Measurements from ENCODE around the gene DNM3.

Gene DNM3

DNA sequence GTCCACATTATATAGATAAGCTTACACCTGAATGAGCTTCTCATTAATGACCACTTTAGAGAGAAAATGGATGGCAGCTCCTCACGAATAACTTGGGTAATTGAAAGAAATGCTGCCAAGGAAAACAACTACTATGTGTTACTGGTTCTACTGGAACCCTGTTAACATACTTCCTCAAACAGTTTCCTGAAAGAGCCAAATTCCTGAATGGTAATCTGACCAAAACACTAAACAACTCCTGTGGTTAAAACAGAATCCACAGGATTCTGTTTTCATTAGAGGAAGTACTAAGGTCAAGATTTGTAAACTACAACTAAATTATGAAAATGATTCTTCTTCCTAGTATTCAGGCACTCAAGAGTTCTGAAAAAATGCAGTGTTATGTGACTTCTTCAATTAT, 107.2 kb downstream of the DNM3 start:
- Mint-ChIP-seq H3K36me3 (ENCODE audit: insufficient read depth) (no peaks in the 10 kb centered on the region), H3K27me3 (peaks cover 10% of the 10 kb centered on the region), H3K4me3 (no peak overlapping the region), H3K9me3 (no peaks in the 10 kb centered on the region), H3K27ac (ENCODE audit: low read depth) (no peak overlapping the region), H3K4me1 (no peaks in the 10 kb centered on the region)
- DNase-seq (ENCODE audit: low spot score in 2 of 2) (no peak), ATAC-seq (replicated peaks; ENCODE audit: extremely low read depth, poor library complexity, severe bottlenecking) (no peak)

DNA sequence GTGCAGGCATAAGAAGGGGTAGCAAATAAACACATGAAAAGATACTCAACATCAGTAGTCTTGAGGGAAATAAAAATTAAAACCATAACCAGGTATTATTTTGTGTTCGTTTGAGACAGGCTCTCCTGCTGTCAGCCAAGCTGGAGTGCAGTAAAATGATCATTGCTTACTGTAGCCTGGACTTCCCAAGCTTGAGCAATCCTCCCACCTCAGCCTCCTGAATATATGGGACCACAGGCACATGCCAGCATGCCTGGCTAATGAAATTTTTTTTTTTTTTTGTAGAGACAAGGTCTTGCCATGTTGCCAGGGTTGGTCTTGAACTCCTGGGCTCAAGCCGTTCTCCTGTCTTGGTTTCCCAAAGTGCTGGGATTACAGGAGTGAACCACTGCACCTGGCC, 108.0 kb downstream of the DNM3 start:
- no peak overlapping the region for H3K4me3 Mint-ChIP-seq
- H3K27ac Mint-ChIP-seq (ENCODE audit: low read depth) = no peak overlapping the region
- ATAC-seq (replicated peaks; ENCODE audit: extremely low read depth, poor library complexity, severe bottlenecking) (no peak), DNase-seq (ENCODE audit: low spot score in 2 of 2) (no peak)
- no peaks in the 10 kb centered on the region for H3K4me1 Mint-ChIP-seq
- H3K9me3 Mint-ChIP-seq = no peaks in the 10 kb centered on the region
- peaks cover 10% of the 10 kb centered on the region for H3K27me3 Mint-ChIP-seq
- no peaks in the 10 kb centered on the region for H3K36me3 Mint-ChIP-seq (ENCODE audit: insufficient read depth)

DNA sequence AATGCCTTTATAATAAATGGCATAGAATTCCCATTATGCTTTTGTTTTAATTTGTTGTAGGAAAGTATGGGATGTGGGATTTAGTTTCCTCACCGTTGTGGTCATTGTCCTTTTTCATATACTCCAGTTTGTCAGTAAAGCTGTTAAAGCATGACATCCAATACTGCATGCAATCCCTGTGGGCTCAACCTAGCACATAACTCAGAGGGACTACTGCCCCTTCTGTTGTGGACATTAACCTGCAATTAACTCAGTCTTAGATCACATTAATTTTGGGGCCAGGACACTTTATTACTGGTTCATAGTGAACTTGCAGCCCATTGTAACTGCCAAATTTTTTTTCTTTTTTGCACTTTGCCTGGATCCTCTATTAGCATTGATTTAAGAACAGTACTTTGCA, 112.5 kb downstream of the DNM3 start:
- ATAC-seq (replicated peaks; ENCODE audit: extremely low read depth, poor library complexity, severe bottlenecking) (no peak), DNase-seq (ENCODE audit: low spot score in 2 of 2) (no peak)
- Mint-ChIP-seq H3K27ac (ENCODE audit: low read depth) (no peak overlapping the region), H3K27me3 (peaks cover 10% of the 10 kb centered on the region), H3K4me1 (no peaks in the 10 kb centered on the region), H3K36me3 (ENCODE audit: insufficient read depth) (no peaks in the 10 kb centered on the region), H3K4me3 (no peak overlapping the region), H3K9me3 (no peaks in the 10 kb centered on the region)

GRCh38 chr1:171954361-171954760, 113.1 kb downstream of the DNM3 start:
- ATAC-seq (replicated peaks; ENCODE audit: extremely low read depth, poor library complexity, severe bottlenecking) = no peak
- no peaks in the 10 kb centered on the region for H3K9me3 Mint-ChIP-seq
- no peaks in the 10 kb centered on the region for H3K4me1 Mint-ChIP-seq
- H3K4me3 Mint-ChIP-seq = no peak overlapping the region
- no peak overlapping the region for H3K27ac Mint-ChIP-seq (ENCODE audit: low read depth)
- H3K27me3 Mint-ChIP-seq = peaks cover 10% of the 10 kb centered on the region
- no peak for DNase-seq (ENCODE audit: low spot score in 2 of 2)
- no peaks in the 10 kb centered on the region for H3K36me3 Mint-ChIP-seq (ENCODE audit: insufficient read depth)

GRCh38 chr1:171961861-171962260, 120.6 kb downstream of the DNM3 start:
- DNase-seq (ENCODE audit: low spot score in 2 of 2) = no peak
- no peak for ATAC-seq (replicated peaks; ENCODE audit: extremely low read depth, poor library complexity, severe bottlenecking)
- Mint-ChIP-seq H3K27me3 (peaks cover 10% of the 10 kb centered on the region), H3K4me3 (no peak overlapping the region), H3K4me1 (no peaks in the 10 kb centered on the region), H3K9me3 (no peaks in the 10 kb centered on the region), H3K36me3 (ENCODE audit: insufficient read depth) (no peaks in the 10 kb centered on the region), H3K27ac (ENCODE audit: low read depth) (no peak overlapping the region)

DNA sequence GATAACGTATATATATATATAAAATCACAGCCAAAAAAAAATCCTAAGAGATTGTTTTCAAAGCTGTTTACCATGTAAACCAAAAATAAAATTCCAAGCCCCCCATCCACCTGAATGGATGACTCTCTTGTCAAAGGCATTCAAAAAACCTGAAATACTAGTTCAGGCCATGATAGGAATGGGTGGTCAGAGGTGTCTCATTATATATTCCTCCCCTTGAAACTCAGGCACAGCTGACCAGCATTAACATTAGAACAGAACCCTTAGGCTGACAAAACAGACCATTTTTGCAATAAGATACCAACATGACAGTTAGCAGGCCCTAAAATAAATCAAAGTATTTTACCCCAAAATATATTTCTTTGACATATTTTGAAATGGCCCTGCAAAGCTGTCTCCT, 122.5 kb downstream of the DNM3 start:
- no peak for DNase-seq (ENCODE audit: low spot score in 2 of 2)
- peaks cover 11% of the 10 kb centered on the region for H3K27me3 Mint-ChIP-seq
- ATAC-seq (replicated peaks; ENCODE audit: extremely low read depth, poor library complexity, severe bottlenecking) = no peak
- no peak overlapping the region for H3K27ac Mint-ChIP-seq (ENCODE audit: low read depth)
- H3K9me3 Mint-ChIP-seq = no peaks in the 10 kb centered on the region
- H3K4me1 Mint-ChIP-seq = no peaks in the 10 kb centered on the region
- H3K36me3 Mint-ChIP-seq (ENCODE audit: insufficient read depth) = no peaks in the 10 kb centered on the region
- no peak overlapping the region for H3K4me3 Mint-ChIP-seq

GRCh38 chr1:171965777-171966176, 124.5 kb downstream of the DNM3 start:
- no peak overlapping the region for H3K27ac Mint-ChIP-seq (ENCODE audit: low read depth)
- H3K36me3 Mint-ChIP-seq (ENCODE audit: insufficient read depth) = no peaks in the 10 kb centered on the region
- H3K4me3 Mint-ChIP-seq = no peak overlapping the region
- peaks cover 22% of the 10 kb centered on the region for H3K27me3 Mint-ChIP-seq
- H3K4me1 Mint-ChIP-seq = no peaks in the 10 kb centered on the region
- ATAC-seq (replicated peaks; ENCODE audit: extremely low read depth, poor library complexity, severe bottlenecking) = no peak
- no peaks in the 10 kb centered on the region for H3K9me3 Mint-ChIP-seq
- no peak for DNase-seq (ENCODE audit: low spot score in 2 of 2)

GRCh38 chr1:171966426-171967220, 125.3 kb downstream of the DNM3 start:
- H3K36me3 Mint-ChIP-seq (ENCODE audit: insufficient read depth) = no peaks in the 10 kb centered on the region
- no peak for DNase-seq (ENCODE audit: low spot score in 2 of 2)
- H3K9me3 Mint-ChIP-seq = no peaks in the 10 kb centered on the region
- peaks cover 25% of the 10 kb centered on the region for H3K27me3 Mint-ChIP-seq
- no peak overlapping the region for H3K27ac Mint-ChIP-seq (ENCODE audit: low read depth)
- H3K4me3 Mint-ChIP-seq = no peak overlapping the region
- no peaks in the 10 kb centered on the region for H3K4me1 Mint-ChIP-seq
- ATAC-seq (replicated peaks; ENCODE audit: extremely low read depth, poor library complexity, severe bottlenecking) = no peak

DNA sequence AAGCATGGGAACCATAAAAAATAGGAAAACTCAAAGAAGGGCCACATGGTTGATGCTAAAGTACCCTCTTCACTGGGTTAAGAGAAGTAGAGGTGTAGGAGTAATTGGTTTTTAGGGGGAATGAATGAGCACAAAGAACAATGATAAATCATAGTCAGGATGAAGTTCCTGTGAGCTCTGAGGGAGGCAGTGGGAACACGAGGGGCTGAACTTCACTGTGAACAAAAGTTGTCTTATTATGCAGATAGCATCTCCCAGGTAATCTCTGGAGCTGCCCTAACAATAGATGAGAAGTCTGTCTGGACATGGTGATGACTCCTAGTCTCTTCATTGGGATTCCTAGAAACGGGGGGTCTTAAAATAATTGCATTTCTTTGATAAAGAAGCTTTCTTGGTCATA, 127.9 kb downstream of the DNM3 start:
- Mint-ChIP-seq H3K9me3 (no peaks in the 10 kb centered on the region), H3K36me3 (ENCODE audit: insufficient read depth) (no peaks in the 10 kb centered on the region), H3K4me3 (no peak overlapping the region), H3K4me1 (no peaks in the 10 kb centered on the region), H3K27ac (ENCODE audit: low read depth) (no peak overlapping the region), H3K27me3 (peaks cover 41% of the 10 kb centered on the region)
- DNase-seq (ENCODE audit: low spot score in 2 of 2) = no peak
- no peak for ATAC-seq (replicated peaks; ENCODE audit: extremely low read depth, poor library complexity, severe bottlenecking)

DNA sequence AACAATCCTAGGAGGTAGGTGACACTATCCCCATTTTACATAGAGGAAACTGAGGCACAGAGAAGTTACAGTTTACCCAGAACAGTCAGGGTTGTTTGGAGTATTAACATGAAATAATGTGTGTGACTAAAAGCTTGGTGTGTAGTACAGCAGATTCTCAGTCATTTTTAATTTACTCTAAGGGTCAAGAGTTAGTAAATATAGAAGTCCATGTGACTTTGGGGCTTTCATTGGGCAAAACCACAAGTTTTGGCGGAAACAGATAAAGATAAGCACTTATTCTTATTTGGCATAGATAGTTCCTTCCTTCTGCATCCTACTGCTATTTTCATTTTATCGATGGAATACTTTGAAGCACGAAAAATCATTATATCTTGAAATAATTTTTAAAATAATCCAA, 128.5 kb downstream of the DNM3 start:
- no peaks in the 10 kb centered on the region for H3K9me3 Mint-ChIP-seq
- peaks cover 41% of the 10 kb centered on the region for H3K27me3 Mint-ChIP-seq
- H3K4me1 Mint-ChIP-seq = no peaks in the 10 kb centered on the region
- DNase-seq (ENCODE audit: low spot score in 2 of 2) (no peak), ATAC-seq (replicated peaks; ENCODE audit: extremely low read depth, poor library complexity, severe bottlenecking) (no peak)
- no peak overlapping the region for H3K27ac Mint-ChIP-seq (ENCODE audit: low read depth)
- H3K36me3 Mint-ChIP-seq (ENCODE audit: insufficient read depth) = no peaks in the 10 kb centered on the region
- H3K4me3 Mint-ChIP-seq = no peak overlapping the region

GRCh38 chr1:171972846-171973245, 131.5 kb downstream of the DNM3 start:
- no peak for DNase-seq (ENCODE audit: low spot score in 2 of 2)
- Mint-ChIP-seq H3K36me3 (ENCODE audit: insufficient read depth) (no peaks in the 10 kb centered on the region), H3K4me1 (no peaks in the 10 kb centered on the region), H3K27me3 (peaks cover 31% of the 10 kb centered on the region), H3K9me3 (no peaks in the 10 kb centered on the region), H3K4me3 (no peak overlapping the region), H3K27ac (ENCODE audit: low read depth) (no peak overlapping the region)
- ATAC-seq (replicated peaks; ENCODE audit: extremely low read depth, poor library complexity, severe bottlenecking) = no peak

- no peak for ATAC-seq (replicated peaks; ENCODE audit: extremely low read depth, poor library complexity, severe bottlenecking)
- H3K27me3 Mint-ChIP-seq = peaks cover 31% of the 10 kb centered on the region
- no peak for DNase-seq (ENCODE audit: low spot score in 2 of 2)
- H3K27ac Mint-ChIP-seq (ENCODE audit: low read depth) = no peak overlapping the region
- no peak overlapping the region for H3K4me3 Mint-ChIP-seq
- no peaks in the 10 kb centered on the region for H3K36me3 Mint-ChIP-seq (ENCODE audit: insufficient read depth)
- H3K9me3 Mint-ChIP-seq = no peaks in the 10 kb centered on the region
- H3K4me1 Mint-ChIP-seq = no peaks in the 10 kb centered on the region
Observed at GRCh38 chr1:171973421-171973820, 132.1 kb downstream of the DNM3 start.

GRCh38 chr1:171981303-171981702, 140.0 kb downstream of the DNM3 start:
- Mint-ChIP-seq H3K4me3 (no peak overlapping the region), H3K27ac (ENCODE audit: low read depth) (no peak overlapping the region)

More at GRCh38 chr1:171981303-171981702, 140.0 kb downstream of the DNM3 start:
- DNase-seq (ENCODE audit: low spot score in 2 of 2) (no peak), ATAC-seq (replicated peaks; ENCODE audit: extremely low read depth, poor library complexity, severe bottlenecking) (no peak)
- Mint-ChIP-seq H3K36me3 (ENCODE audit: insufficient read depth) (no peaks in the 10 kb centered on the region), H3K27me3 (peaks cover 10% of the 10 kb centered on the region), H3K4me1 (no peaks in the 10 kb centered on the region), H3K9me3 (no peaks in the 10 kb centered on the region)

All from central memory CD8-positive, alpha-beta T cell (primary cell).